Measurements from ENCODE around the gene XIRP1.

XIRP1 gene

GRCh38 chr3:39148435-39149058 is 43.8 kb downstream of the XIRP1 start:
- in situ Hi-C loops (cut with MboI; ENCODE audit: low sequenced_read_pairs), result no loop called here

GRCh38 chr3:39147711-39148434 is 44.5 kb downstream of the XIRP1 start:
- in situ Hi-C loops (cut with MboI; ENCODE audit: low sequenced_read_pairs), result no loop called here

GRCh38 chr3:39146611-39147591 is 45.5 kb downstream of the XIRP1 start:
- in situ Hi-C loops (cut with MboI; ENCODE audit: low sequenced_read_pairs), result no loop called here

- in situ Hi-C loops (cut with MboI; ENCODE audit: low sequenced_read_pairs), result no loop called here
Observed at GRCh38 chr3:39146083-39146501, 46.3 kb downstream of the XIRP1 start.

- in situ Hi-C loops (cut with MboI; ENCODE audit: low sequenced_read_pairs), result no loop called here
Observed at GRCh38 chr3:39144748-39145380, 47.5 kb downstream of the XIRP1 start.

GRCh38 chr3:39144095-39144747 is 48.2 kb downstream of the XIRP1 start:
- in situ Hi-C loops (cut with MboI; ENCODE audit: low sequenced_read_pairs), result no loop called here

- in situ Hi-C loops (cut with MboI; ENCODE audit: low sequenced_read_pairs), result no loop called here
Observed at GRCh38 chr3:39143051-39143885, 49.1 kb downstream of the XIRP1 start.

- in situ Hi-C loops (cut with MboI; ENCODE audit: low sequenced_read_pairs), result no loop called here
Observed at GRCh38 chr3:39142067-39142466, 50.3 kb downstream of the XIRP1 start.

GRCh38 chr3:39141171-39141995 is 51.0 kb downstream of the XIRP1 start:
- in situ Hi-C loops (cut with MboI; ENCODE audit: low sequenced_read_pairs), result no loop called here

- in situ Hi-C loops (cut with MboI; ENCODE audit: low sequenced_read_pairs), result no loop called here
Observed at GRCh38 chr3:39140341-39140971, 51.9 kb downstream of the XIRP1 start.

- in situ Hi-C loops (cut with MboI; ENCODE audit: low sequenced_read_pairs), result no loop called here
Observed at GRCh38 chr3:39139442-39139841, 53.0 kb downstream of the XIRP1 start.

- in situ Hi-C loops (cut with MboI; ENCODE audit: low sequenced_read_pairs), result no loop called here
Observed at GRCh38 chr3:39138804-39139415, 53.5 kb downstream of the XIRP1 start.

- in situ Hi-C loops (cut with MboI; ENCODE audit: low sequenced_read_pairs), result no loop called here
Observed at GRCh38 chr3:39137991-39138803, 54.2 kb downstream of the XIRP1 start.

- in situ Hi-C loops (cut with MboI; ENCODE audit: low sequenced_read_pairs), result no loop called here
Observed at GRCh38 chr3:39137435-39137936, 54.9 kb downstream of the XIRP1 start.

GRCh38 chr3:39136533-39137434 is 55.6 kb downstream of the XIRP1 start:
- in situ Hi-C loops (cut with MboI; ENCODE audit: low sequenced_read_pairs), result no loop called here

All from HL-60/S4 treated with retinoic acid at 250 ng/mL for 4 days and 3 days (cell line).